ACC112 (cell line): ENCODE results near the gene STX3.
A peak's percentile ranks its signal among the peaks of the same experiment; 100 is the strongest.

Experiments used
- H2AFZ ChIP-seq: fragments of 200-600 bp; sonication (generic); one replicate; pipeline ENCODE4 v1.6.0; 2017; ENCODE audit warnings: antibody characterized with exemption, low read length; ENCODE audit not compliant: unreplicated experiment
- H3K27ac ChIP-seq: fragments of 200-600 bp; sonication (generic); 2 replicates; pipeline ENCODE4 v1.5.1; 2014; ENCODE audit warnings: low read depth, mild to moderate bottlenecking, antibody characterized with exemption, low read length, moderate library complexity
- H3K27me3 ChIP-seq: fragments of 200-600 bp; sonication (generic); 2 replicates; pipeline ENCODE4 v1.6.1; 2014; ENCODE audit warnings: mild to moderate bottlenecking, antibody characterized with exemption, low read length, moderate library complexity, mixed read lengths; ENCODE audit not compliant: insufficient read depth
- H3K36me3 ChIP-seq: fragments of 200-600 bp; sonication (generic); 2 replicates; pipeline ENCODE4 v1.6.1; 2016; ENCODE audit warnings: mild to moderate bottlenecking, antibody characterized with exemption, low read length, moderate library complexity, mixed read lengths; ENCODE audit not compliant: insufficient read depth
- H3K4me1 ChIP-seq: fragments of 200-600 bp; sonication (generic); one replicate; pipeline ENCODE4 v1.6.1; 2016; ENCODE audit warnings: low read length, mixed read lengths; ENCODE audit not compliant: insufficient read depth, unreplicated experiment, control insufficient read depth
- H3K4me3 ChIP-seq: fragments of 200-600 bp; sonication (generic); 2 replicates; pipeline ENCODE4 v1.5.1; 2014; ENCODE audit warnings: mild to moderate bottlenecking, low read depth, low read length
- H3K79me2 ChIP-seq: fragments of 200-600 bp; sonication (generic); one replicate; pipeline ENCODE4 v1.6.0; 2016; ENCODE audit warnings: low read length; ENCODE audit not compliant: control insufficient read depth, unreplicated experiment, insufficient read depth

Gene STX3

GRCh38 chr11:59728154-59728553, 27.0 kb upstream of the STX3 start:
- Histone ChIP-seq H3K4me1 (no peaks in the 10 kb centered on the region), H3K4me3 (no peak overlapping the region)

GRCh38 chr11:59728913-59729312, 26.3 kb upstream of the STX3 start:
- H2AFZ ChIP-seq, result no peak overlapping the region

More at GRCh38 chr11:59728154-59728553, 27.0 kb upstream of the STX3 start:
- Histone ChIP-seq H2AFZ (no peak overlapping the region), H3K27ac (no peak overlapping the region), H3K36me3 (no peaks in the 10 kb centered on the region), H3K27me3 (no peaks in the 10 kb centered on the region; the same call in 1 of the 2 replicates), H3K79me2 (no peaks in the 10 kb centered on the region)

GRCh38 chr11:59729834-59730233, 25.3 kb upstream of the STX3 start:
- H3K27ac ChIP-seq, result no peak overlapping the region
- no peaks in the 10 kb centered on the region for H3K4me1 ChIP-seq
- H2AFZ ChIP-seq, result no peak overlapping the region
- H3K4me3 ChIP-seq, result no peak overlapping the region
- H3K79me2 ChIP-seq, result no peaks in the 10 kb centered on the region
- H3K27me3 ChIP-seq, result no peaks in the 10 kb centered on the region
- no peaks in the 10 kb centered on the region for H3K36me3 ChIP-seq

More at GRCh38 chr11:59728913-59729312, 26.3 kb upstream of the STX3 start:
- Histone ChIP-seq H3K4me3 (no peak overlapping the region), H3K27ac (no peak overlapping the region), H3K4me1 (no peaks in the 10 kb centered on the region), H3K36me3 (no peaks in the 10 kb centered on the region), H3K27me3 (no peaks in the 10 kb centered on the region), H3K79me2 (no peaks in the 10 kb centered on the region)

GRCh38 chr11:59730896-59731565, 24.1 kb upstream of the STX3 start:
- peaks cover under 1% of the 10 kb centered on the region; the same call in 1 of the 2 replicates for H3K27me3 ChIP-seq
- H2AFZ ChIP-seq, result no peak overlapping the region
- H3K36me3 ChIP-seq, result no peaks in the 10 kb centered on the region
- no peaks in the 10 kb centered on the region for H3K4me1 ChIP-seq
- no peak overlapping the region for H3K4me3 ChIP-seq
- no peak overlapping the region for H3K27ac ChIP-seq
- H3K79me2 ChIP-seq, result no peaks in the 10 kb centered on the region

GRCh38 chr11:59746111-59746510, 9.1 kb upstream of the STX3 start:
- H3K27ac ChIP-seq, result no peak overlapping the region
- H3K4me1 ChIP-seq, result no peaks in the 10 kb centered on the region
- no peak overlapping the region for H2AFZ ChIP-seq
- no peak overlapping the region for H3K4me3 ChIP-seq
- H3K36me3 ChIP-seq, result no peaks in the 10 kb centered on the region
- H3K27me3 ChIP-seq, result peaks cover 41% of the 10 kb centered on the region
- H3K79me2 ChIP-seq, result no peaks in the 10 kb centered on the region

- Histone ChIP-seq H3K79me2 (peaks cover 31% of the 10 kb centered on the region), H2AFZ (peak overlapping the region; percentile 84), H3K27me3 (no peaks in the 10 kb centered on the region), H3K36me3 (no peaks in the 10 kb centered on the region), H3K4me3 (peak overlapping the region; percentile 75), H3K27ac (no peak overlapping the region), H3K4me1 (peaks cover 16% of the 10 kb centered on the region)
These were observed 1.3 kb upstream of the STX3 start for GRCh38 chr11:59753650-59754493.

GRCh38 chr11:59754494-59754858, 700 bp upstream of the STX3 start:
- H2AFZ ChIP-seq, result peak overlapping the region; percentile 84
- peaks cover 16% of the 10 kb centered on the region for H3K4me1 ChIP-seq
- peaks cover 37% of the 10 kb centered on the region for H3K79me2 ChIP-seq
- peak overlapping the region; percentile 75 for H3K4me3 ChIP-seq
- H3K27me3 ChIP-seq, result no peaks in the 10 kb centered on the region
- H3K27ac ChIP-seq, result no peak overlapping the region
- H3K36me3 ChIP-seq, result no peaks in the 10 kb centered on the region

GRCh38 chr11:59755701-59756557, 753 bp downstream of the STX3 start:
- H3K79me2 ChIP-seq, result peaks cover 50% of the 10 kb centered on the region
- H3K36me3 ChIP-seq, result no peaks in the 10 kb centered on the region
- H2AFZ ChIP-seq, result peak overlapping the region; percentile 61
- peaks cover 16% of the 10 kb centered on the region for H3K4me1 ChIP-seq
- H3K27ac ChIP-seq, result peak overlapping the region; percentile 72
- peak overlapping the region; percentile 75 for H3K4me3 ChIP-seq
- no peaks in the 10 kb centered on the region for H3K27me3 ChIP-seq

GRCh38 chr11:59756558-59756840, 1.3 kb downstream of the STX3 start:
- H3K27ac ChIP-seq, result peak overlapping the region; percentile 72
- H3K36me3 ChIP-seq, result no peaks in the 10 kb centered on the region; the same call in 1 of the 2 replicates
- no peak overlapping the region for H2AFZ ChIP-seq
- H3K4me3 ChIP-seq, result peak overlapping the region; percentile 75
- H3K27me3 ChIP-seq, result no peaks in the 10 kb centered on the region
- H3K4me1 ChIP-seq, result peaks cover 16% of the 10 kb centered on the region
- H3K79me2 ChIP-seq, result peaks cover 56% of the 10 kb centered on the region

GRCh38 chr11:59756845-59757244, 1.7 kb downstream of the STX3 start:
- Histone ChIP-seq H3K4me1 (peaks cover 16% of the 10 kb centered on the region), H3K27me3 (no peaks in the 10 kb centered on the region), H3K4me3 (peak overlapping the region; percentile 75), H3K79me2 (peaks cover 57% of the 10 kb centered on the region), H3K36me3 (no peaks in the 10 kb centered on the region; the same call in 1 of the 2 replicates), H2AFZ (no peak overlapping the region), H3K27ac (peak overlapping the region; percentile 72; the same call in 1 of the 2 replicates)
